Subcutaneous abdominal adipose tissue (tissue), 5 donors: Measurements from ENCODE around the gene SCN10A.

Experiments
- H3K27ac ChIP-seq: one replicate; pipeline ENCODE4 v1.7.0; 2013; ENCODE audit warnings: low read depth, mild to moderate bottlenecking, inconsistent platforms, low read length, moderate library complexity
- H3K27me3 ChIP-seq, 5 donors: one replicate each; pipeline ENCODE4 v1.7.0; 2013; ENCODE audit warnings: low read length in 5 of 5, inconsistent platforms in 1 of 5; ENCODE audit not compliant: control insufficient read depth in 5 of 5, insufficient read depth in 4 of 5
- H3K36me3 ChIP-seq, 5 donors: one replicate each; pipeline ENCODE4 v1.7.0; 2013; ENCODE audit warnings: low read length in 5 of 5; ENCODE audit not compliant: control insufficient read depth in 5 of 5, insufficient read depth in 5 of 5
- H3K4me1 ChIP-seq, 5 donors: one replicate each; pipeline ENCODE4 v1.7.0; 2013; ENCODE audit warnings: low read length in 5 of 5, mild to moderate bottlenecking in 3 of 5, moderate library complexity in 1 of 5; ENCODE audit not compliant: control insufficient read depth in 5 of 5, insufficient read depth in 5 of 5
- H3K4me3 ChIP-seq, 5 donors: one replicate each; pipeline ENCODE4 v1.7.0; 2013; ENCODE audit warnings: low read length in 5 of 5, low read depth in 1 of 5
- H3K9ac ChIP-seq, 5 donors: one replicate each; pipeline ENCODE4 v1.7.0; 2013; ENCODE audit warnings: low read length in 5 of 5, mild to moderate bottlenecking in 4 of 5, moderate library complexity in 3 of 5
- H3K9me3 ChIP-seq, 5 donors: one replicate each; pipeline ENCODE4 v1.7.0; 2013; ENCODE audit warnings: low read length in 5 of 5; ENCODE audit not compliant: control insufficient read depth in 5 of 5
- donor health status: healthy.
- donor health status: healthy.
- donor health status: healthy.
- donor health status: healthy.
- donor health status: healthy.

The SCN10A gene

GRCh38 chr3:38829404-38829803 is 13.4 kb upstream of the SCN10A start:
- H3K27ac ChIP-seq = peak overlapping the region; percentile 16
- no peak overlapping the region for H3K9ac ChIP-seq
- H3K9me3 ChIP-seq = no peaks in the 10 kb centered on the region
- H3K36me3 ChIP-seq = no peaks in the 10 kb centered on the region
- H3K27me3 ChIP-seq = peaks cover 0 to 2% (median 0%) of the 10 kb centered on the region in 5 donors
- peaks cover 0 to 6% (median 3%) of the 10 kb centered on the region in 5 donors for H3K4me1 ChIP-seq
- H3K4me3 ChIP-seq = peak overlapping the region in 1 of 5 donors; percentile 6

- Histone ChIP-seq H3K4me1 (peaks cover 0 to 2% (median 0%) of the 10 kb centered on the region in 5 donors), H3K9me3 (no peaks in the 10 kb centered on the region), H3K27me3 (peaks cover 0 to 2% (median 0%) of the 10 kb centered on the region in 5 donors), H3K4me3 (no peak overlapping the region), H3K27ac (no peak overlapping the region), H3K36me3 (no peaks in the 10 kb centered on the region), H3K9ac (no peak overlapping the region)
Observed at GRCh38 chr3:38828681-38829080, 12.7 kb upstream of the SCN10A start.

- H3K27ac ChIP-seq = no peak overlapping the region
- H3K9me3 ChIP-seq = no peaks in the 10 kb centered on the region
- H3K36me3 ChIP-seq = no peaks in the 10 kb centered on the region
- peaks cover 0 to 2% (median 0%) of the 10 kb centered on the region in 5 donors for H3K27me3 ChIP-seq
- H3K4me1 ChIP-seq = peaks cover 0 to 2% (median 0%) of the 10 kb centered on the region in 5 donors
- H3K9ac ChIP-seq = no peak overlapping the region
- no peak overlapping the region for H3K4me3 ChIP-seq
Observed at GRCh38 chr3:38827791-38828190, 11.8 kb upstream of the SCN10A start.

- Histone ChIP-seq H3K36me3 (no peaks in the 10 kb centered on the region), H3K27ac (no peak overlapping the region), H3K4me3 (no peak overlapping the region), H3K27me3 (peaks cover 0 to 2% (median 0%) of the 10 kb centered on the region in 5 donors), H3K9ac (no peak overlapping the region), H3K9me3 (no peaks in the 10 kb centered on the region), H3K4me1 (peaks cover 0 to 2% (median 0%) of the 10 kb centered on the region in 5 donors)
Observed at GRCh38 chr3:38826001-38826400, 10.0 kb upstream of the SCN10A start.

GRCh38 chr3:38824349-38824748 is 8.3 kb upstream of the SCN10A start:
- Histone ChIP-seq H3K9ac (no peak overlapping the region), H3K4me3 (no peak overlapping the region), H3K27ac (no peak overlapping the region), H3K9me3 (no peaks in the 10 kb centered on the region), H3K27me3 (peaks cover 0 to 2% (median 0%) of the 10 kb centered on the region in 5 donors), H3K4me1 (no peaks in the 10 kb centered on the region), H3K36me3 (no peaks in the 10 kb centered on the region)

GRCh38 chr3:38823722-38824121 is 7.7 kb upstream of the SCN10A start:
- Histone ChIP-seq H3K9me3 (no peaks in the 10 kb centered on the region), H3K9ac (no peak overlapping the region), H3K4me3 (no peak overlapping the region), H3K36me3 (no peaks in the 10 kb centered on the region), H3K27ac (no peak overlapping the region), H3K27me3 (peaks cover 0 to 2% (median 0%) of the 10 kb centered on the region in 5 donors), H3K4me1 (no peaks in the 10 kb centered on the region)

GRCh38 chr3:38823186-38823585 is 7.2 kb upstream of the SCN10A start:
- Histone ChIP-seq H3K27ac (no peak overlapping the region), H3K9ac (no peak overlapping the region), H3K4me1 (no peaks in the 10 kb centered on the region), H3K36me3 (no peaks in the 10 kb centered on the region), H3K9me3 (no peaks in the 10 kb centered on the region), H3K4me3 (no peak overlapping the region), H3K27me3 (peaks cover 0 to 2% (median 0%) of the 10 kb centered on the region in 5 donors)

- H3K9me3 ChIP-seq = no peaks in the 10 kb centered on the region
- H3K4me3 ChIP-seq = no peak overlapping the region
- H3K9ac ChIP-seq = no peak overlapping the region
- no peak overlapping the region for H3K27ac ChIP-seq
- no peaks in the 10 kb centered on the region for H3K4me1 ChIP-seq
- H3K36me3 ChIP-seq = no peaks in the 10 kb centered on the region
- H3K27me3 ChIP-seq = peaks cover 0 to 7% (median 0%) of the 10 kb centered on the region in 5 donors
Observed at GRCh38 chr3:38811822-38812221, 4.2 kb downstream of the SCN10A start.

GRCh38 chr3:38805765-38806386 is 10.1 kb downstream of the SCN10A start:
- Histone ChIP-seq H3K4me1 (peaks cover 0 to 2% (median 0%) of the 10 kb centered on the region in 5 donors), H3K9me3 (no peaks in the 10 kb centered on the region), H3K9ac (no peak overlapping the region), H3K27ac (no peak overlapping the region), H3K4me3 (no peak overlapping the region), H3K27me3 (no peaks in the 10 kb centered on the region), H3K36me3 (no peaks in the 10 kb centered on the region)

- Histone ChIP-seq H3K9me3 (no peaks in the 10 kb centered on the region), H3K36me3 (no peaks in the 10 kb centered on the region), H3K4me3 (no peak overlapping the region), H3K27ac (no peak overlapping the region), H3K4me1 (peaks cover 0 to 11% (median 0%) of the 10 kb centered on the region in 5 donors), H3K27me3 (no peaks in the 10 kb centered on the region), H3K9ac (no peak overlapping the region)
Observed at GRCh38 chr3:38805004-38805403, 11.0 kb downstream of the SCN10A start.
